ENCODE measurements around the gene ARHGAP10. TPM values are rescaled to one million over a fixed set of nuclear protein-coding genes. Genes with fewer than 3 reads are reported as not detected.

The ARHGAP10 gene
- total RNA-seq, 1 donor from 2014 or later: 20.2 TPM

- H3K4me2 ChIP-seq: peak within 1 kb of the TSS; percentile 79
- H3K4me3 ChIP-seq: peak within 1 kb of the TSS; percentile 66
- Mint-ChIP-seq H3K4me3 (peak within 1 kb of the TSS; percentile 89), H3K36me3 (peaks cover 1% of the 10 kb centered on the region), H3K9me3 (peaks cover 5% of the 10 kb centered on the region), H3K27ac (peak within 1 kb of the TSS; percentile 96), H3K27me3 (ENCODE audit: insufficient read depth, low read depth) (peaks cover 2% of the 10 kb centered on the region), H3K4me1 (peaks cover 27% of the 10 kb centered on the region)
- no peaks in the 10 kb centered on the region for H3K27me3 ChIP-seq
- DNase-seq (ENCODE audit: low spot score): peak; percentile 89
- no peaks in the 10 kb centered on the region for H3K9me3 ChIP-seq (ENCODE audit: low read depth)
- H2AFZ ChIP-seq (replicated peaks): peak within 1 kb of the TSS; percentile 70
- TF ChIP-seq EZH2phosphoT487 (IDR thresholded peaks at IDR 0.05) (no peak), CTCF (IDR thresholded peaks at IDR 0.05) (no peak), EZH2 (IDR thresholded peaks at IDR 0.05) (no peak)
- peak within 1 kb of the TSS; percentile 46 for H3K9ac ChIP-seq
- H3K79me2 ChIP-seq (ENCODE audit: low read depth): peaks cover 42% of the 10 kb centered on the region
- H3K36me3 ChIP-seq: no peaks in the 10 kb centered on the region
- H4K20me1 ChIP-seq (ENCODE audit: low read depth): no peaks in the 10 kb centered on the region
- H3F3A ChIP-seq (ENCODE audit: low read depth): peaks cover 11% of the 10 kb centered on the region
- peaks cover 9% of the 10 kb centered on the region for H3K4me1 ChIP-seq
- H3K27ac ChIP-seq: peak within 1 kb of the TSS; percentile 38
These were observed 47.9 kb upstream of the ARHGAP10 start, which contains the start of gene PRMT9 for GRCh38 chr4:147683717-147684700. Gene PRMT9 (minus strand): TSS chr4:147684163. CDS start chr4:147683987, 176 bp downstream.

- no peak overlapping the region for H2AFZ ChIP-seq (replicated peaks)
These were observed 42.8 kb upstream of the ARHGAP10 start for GRCh38 chr4:147689067-147689466.

GRCh38 chr4:147691820-147692219 lies 40.1 kb upstream of the ARHGAP10 start:
- no peaks in the 10 kb centered on the region for H3K36me3 ChIP-seq
- H3K4me2 ChIP-seq: no peak overlapping the region
- no peaks in the 10 kb centered on the region for H3K4me1 ChIP-seq
- DNase-seq (ENCODE audit: low spot score): no peak
- no peak overlapping the region for H3K4me3 Mint-ChIP-seq
- no peak overlapping the region for H3K27ac ChIP-seq
- peak overlapping the region; percentile 6 for H3K27ac Mint-ChIP-seq
- H2AFZ ChIP-seq (replicated peaks): peak overlapping the region; percentile 57
- no peak overlapping the region for H3K9ac ChIP-seq
- no peaks in the 10 kb centered on the region for H3K79me2 ChIP-seq (ENCODE audit: low read depth)
- H4K20me1 ChIP-seq (ENCODE audit: low read depth): no peaks in the 10 kb centered on the region
- no peaks in the 10 kb centered on the region for H3K9me3 Mint-ChIP-seq
- H3K9me3 ChIP-seq (ENCODE audit: low read depth): no peaks in the 10 kb centered on the region
- H3K27me3 Mint-ChIP-seq (ENCODE audit: insufficient read depth, low read depth): peaks cover 2% of the 10 kb centered on the region
- H3K27me3 ChIP-seq: no peaks in the 10 kb centered on the region
- no peak overlapping the region for H3K4me3 ChIP-seq
- no peaks in the 10 kb centered on the region for H3F3A ChIP-seq (ENCODE audit: low read depth)
- no peaks in the 10 kb centered on the region for H3K36me3 Mint-ChIP-seq
- peaks cover 2% of the 10 kb centered on the region for H3K4me1 Mint-ChIP-seq
- TF ChIP-seq CTCF (IDR thresholded peaks at IDR 0.05) (no peak), EZH2 (IDR thresholded peaks at IDR 0.05) (no peak), EZH2phosphoT487 (IDR thresholded peaks at IDR 0.05) (no peak)

More at GRCh38 chr4:147689067-147689466, 42.8 kb upstream of the ARHGAP10 start:
- H3K4me1 ChIP-seq: peaks cover 4% of the 10 kb centered on the region
- Mint-ChIP-seq H3K4me1 (peaks cover 20% of the 10 kb centered on the region), H3K27me3 (ENCODE audit: insufficient read depth, low read depth) (peaks cover 2% of the 10 kb centered on the region), H3K36me3 (no peaks in the 10 kb centered on the region), H3K4me3 (no peak overlapping the region), H3K9me3 (peaks cover 5% of the 10 kb centered on the region), H3K27ac (no peak overlapping the region)
- H3K9me3 ChIP-seq (ENCODE audit: low read depth): no peaks in the 10 kb centered on the region
- DNase-seq (ENCODE audit: low spot score): no peak
- H3K4me2 ChIP-seq: no peak overlapping the region
- no peaks in the 10 kb centered on the region for H4K20me1 ChIP-seq (ENCODE audit: low read depth)
- no peak overlapping the region for H3K27ac ChIP-seq
- TF ChIP-seq EZH2 (IDR thresholded peaks at IDR 0.05) (no peak), EZH2phosphoT487 (IDR thresholded peaks at IDR 0.05) (no peak), CTCF (IDR thresholded peaks at IDR 0.05) (no peak)
- no peaks in the 10 kb centered on the region for H3K27me3 ChIP-seq
- no peaks in the 10 kb centered on the region for H3K79me2 ChIP-seq (ENCODE audit: low read depth)
- H3K9ac ChIP-seq: no peak overlapping the region
- H3K36me3 ChIP-seq: no peaks in the 10 kb centered on the region
- no peak overlapping the region for H3K4me3 ChIP-seq
- H3F3A ChIP-seq (ENCODE audit: low read depth): peaks cover 11% of the 10 kb centered on the region

Data from neural progenitor cell (in vitro differentiated cells).